Measurements from ENCODE around the gene MRPL20. TPM values are rescaled to one million over a fixed set of nuclear protein-coding genes. Genes with fewer than 3 reads are reported as not detected.

The MRPL20 gene
- total and polyA plus RNA-seq, 9 of the 15 experiments (the other 6 are each of a cell fraction or from before 2014, with no cell fraction given): 180 to 671 (median 229) TPM

- H3K36me3 ChIP-seq (ENCODE audit: control insufficient read depth, insufficient read depth, low read length): peaks cover 77% of the 10 kb centered on the region
- intact Hi-C loops (cut with micrococcal nuclease) (no loop called here), in situ Hi-C loops (cut with MboI) (no loop called here)
- H3K4me1 ChIP-seq (replicated peaks in 1 of 2; ENCODE audit: control insufficient read depth in 2 of 2, insufficient read depth in 2 of 2, low read length in 2 of 2): peaks cover 25 to 55% of the 10 kb centered on the region in 2 experiments
- peak overlapping the region; percentile 98 for H3K27ac ChIP-seq (ENCODE audit: extremely low read depth, low read depth, low read length)
- DNase-seq (ENCODE audit: extremely low read depth in 1 of 4, low spot score in 3 of 4) (no peak), ATAC-seq (no peak), FAIRE-seq (no peak)
- no peak overlapping the region for H2AFZ ChIP-seq (ENCODE audit: low read depth, low read length)
- peaks cover 14% of the 10 kb centered on the region for H4K20me1 ChIP-seq (replicated peaks; ENCODE audit: control insufficient read depth, insufficient read depth, low read length)
- WGBS (ENCODE audit: insufficient coverage, low coverage, missing lambda C conversion rate): 87% methylated on average over 21 of the region's 22 CpGs
- ChIA-PET POLR2A (interaction anchor here (0.6 to 4.5 kb wide), 8 partner anchors 9 to 156 kb away, joined by 3 to 41 read pairs (median 4); partner anchors contain the start of gene AURKAIP1), CTCF (ENCODE audit: low intra/inter-chr PET ratio) (no interaction called here)
- H3K79me2 ChIP-seq (ENCODE audit: control insufficient read depth, insufficient read depth, low read length): peaks cover 77% of the 10 kb centered on the region
- BruUV-seq (replicated peaks): no TSS peak
- peak overlapping the region; percentile 96 to 99 for H3K9ac ChIP-seq (ENCODE audit: insufficient read depth in 1 of 2, low read depth in 2 of 2, low read length in 2 of 2)
- no peaks in the 10 kb centered on the region for H3K27me3 ChIP-seq (ENCODE audit: control insufficient read depth in 2 of 2, insufficient read depth in 2 of 2, low read length in 2 of 2)
- no peaks in the 10 kb centered on the region for H3K9me3 ChIP-seq (replicated peaks; ENCODE audit: control insufficient read depth, insufficient read depth, low read depth, low read length)
- H3K4me3 ChIP-seq: peak overlapping the region; percentile 100
- peaks cover 8% of the 10 kb centered on the region for H3K9me1 ChIP-seq (ENCODE audit: control insufficient read depth, insufficient read depth, low read length)
- H3K4me2 ChIP-seq (ENCODE audit: insufficient read depth, low read length): peak overlapping the region; percentile 97
- TF ChIP-seq POLR2AphosphoS2 (IDR thresholded peaks at IDR 0.05; ENCODE audit: low read length) (peak; percentile 89), ZNF668 (CRISPR knock-in tag; IDR thresholded peaks at IDR 0.05) (no peak), PCBP2 (IDR thresholded peaks at IDR 0.05; ENCODE audit: low read depth, low read length, poor library complexity, severe bottlenecking) (no peak), TSC22D4 (tag; IDR thresholded peaks at IDR 0.05) (no peak), PTBP1 (IDR thresholded peaks at IDR 0.05; ENCODE audit: low read depth, low read length) (peak; percentile 46; the same call in 1 of the 2 replicates), TCF7 (IDR thresholded peaks at IDR 0.05; ENCODE audit: borderline replicate concordance) (no peak), CEBPZ (IDR thresholded peaks at IDR 0.05; ENCODE audit: borderline replicate concordance, low read depth, low read length) (no peak), POLR2G (IDR thresholded peaks at IDR 0.05; ENCODE audit: low read depth, low read length) (peak; percentile 69), CEBPG (CRISPR knock-in tag; IDR thresholded peaks at IDR 0.05) (peak; percentile 0; the same call in 1 of the 2 replicates), CEBPG (tag; conservative IDR thresholded peaks at IDR 0.05 in 1 of 2, IDR thresholded peaks at IDR 0.05 in 1 of 2) (no peak), SUPT5H (IDR thresholded peaks at IDR 0.05) (peak; percentile 37), MYNN (IDR thresholded peaks at IDR 0.05) (peak; percentile 69; the same call in 1 of the 2 replicates), MYNN (CRISPR knock-in tag; IDR thresholded peaks at IDR 0.05) (no peak), POLR2A (conservative IDR thresholded peaks at IDR 0.05) (peak; percentile 68), HMGN3 (IDR thresholded peaks at IDR 0.05; ENCODE audit: borderline replicate concordance, extremely low read depth, insufficient read length, low read depth, low read length) (peak; percentile 21)
- TF ChIP-seq, protein P1, sequence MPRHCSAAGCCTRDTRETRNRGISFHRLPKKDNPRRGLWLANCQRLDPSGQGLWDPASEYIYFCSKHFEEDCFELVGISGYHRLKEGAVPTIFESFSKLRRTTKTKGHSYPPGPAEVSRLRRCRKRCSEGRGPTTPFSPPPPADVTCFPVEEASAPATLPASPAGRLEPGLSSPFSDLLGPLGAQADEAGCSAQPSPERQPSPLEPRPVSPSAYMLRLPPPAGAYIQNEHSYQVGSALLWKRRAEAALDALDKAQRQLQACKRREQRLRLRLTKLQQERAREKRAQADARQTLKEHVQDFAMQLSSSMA (CRISPR knock-in tag; IDR thresholded peaks at IDR 0.05): no peak
Observed at GRCh38 chr1:1400576-1401456, 6.3 kb downstream of the MRPL20 start.
